K562 (cell line): ENCODE measurements around the gene CELF4. TPM values are rescaled to one million over a fixed set of nuclear protein-coding genes. Genes with fewer than 3 reads are reported as not detected.

Source experiments
- ATAC-seq: fragments of 200-7000 bp; cut with Tn5 transposase; 3 replicates; pipeline ENCODE4 v1.9.1; 2020; ENCODE audit warnings: moderate library complexity
- BruUV-seq: library from RNA; stranded (reverse); fragments of 400-500 nt; replicated peaks from 2 replicates; lab custom pipeline; 2021; lab: Mats Ljungman, UMichigan
- CTCF ChIA-PET: fragments of 300-600 bp; formaldehyde crosslinking; extraction: SDS; loops from one replicate; lab custom pipeline; 2021; ENCODE audit warnings: low intra/inter-chr PET ratio; lab: Yijun Ruan, JAX
- POLR2A ChIA-PET: fragments of 300-600, 350-650 bp; sonication (Branson Sonifier 250); formaldehyde crosslinking; extraction: SDS; loops from one replicate; lab custom pipeline; 2021; ENCODE audit warnings: antibody characterized with exemption, inconsistent platforms; lab: Yijun Ruan, JAX
- DNase-seq, 4 experiments: peaks; one replicate each; pipeline versions ENCODE4 v3.0.0 to v3.0.0-alpha.2; 2011 to 2018; ENCODE audit warnings: low spot score in 3 of 4, mixed read lengths in 3 of 4; ENCODE audit errors: extremely low read depth in 1 of 4
- FAIRE-seq: peaks from 2 replicates; lab custom pipeline; 2011; peaks lifted over from hg19 to GRCh38; lab: Jason Lieb, UNC
- H2AFZ ChIP-seq: 2 replicates; pipeline ENCODE4 v1.6.0; 2011; ENCODE audit warnings: low read depth, low read length, control low read depth, inconsistent platforms
- H3K27ac ChIP-seq: fragments of 200-600 bp; 3 replicates; pipeline ENCODE4 v1.8.0; 2011; ENCODE audit warnings: low read depth, mild to moderate bottlenecking, control low read depth, inconsistent platforms, low read length, moderate library complexity, mixed read lengths; ENCODE audit errors: extremely low read depth
- H3K27me3 ChIP-seq, 2 experiments: fragments of 300-600 bp in 1 of 2; 2 replicates in 1 of 2; 3 replicates in 1 of 2; pipeline versions ENCODE4 v1.6.0 to v1.8.0; 2011; ENCODE audit warnings: inconsistent platforms in 2 of 2, low read length in 2 of 2, mild to moderate bottlenecking in 1 of 2, mixed read lengths in 1 of 2, moderate library complexity in 1 of 2; ENCODE audit not compliant: control insufficient read depth in 2 of 2, insufficient read depth in 2 of 2
- H3K36me3 ChIP-seq: fragments of 300-600 bp; 3 replicates; pipeline ENCODE4 v1.8.0; 2011; ENCODE audit warnings: mild to moderate bottlenecking, low read length, inconsistent platforms; ENCODE audit not compliant: control insufficient read depth, insufficient read depth
- H3K4me1 ChIP-seq, 2 experiments: fragments of 200-600 bp in 1 of 2; replicated peaks in 1 of 2; 2 replicates in 1 of 2; 3 replicates in 1 of 2; pipeline versions ENCODE4 v1.5.1 to v1.8.0; 2011; ENCODE audit warnings: inconsistent platforms in 2 of 2, low read length in 2 of 2, mild to moderate bottlenecking in 1 of 2, mixed read lengths in 1 of 2, moderate library complexity in 1 of 2; ENCODE audit not compliant: control insufficient read depth in 2 of 2, insufficient read depth in 2 of 2
- H3K4me2 ChIP-seq: 2 replicates; pipeline ENCODE4 v1.6.1; 2011; ENCODE audit warnings: low read length, control low read depth, inconsistent platforms, mixed read lengths; ENCODE audit not compliant: insufficient read depth
- H3K4me3 ChIP-seq: fragments of 200-600 bp; sonication (generic), shearing (Covaris generic); 2 replicates; pipeline ENCODE4 v1.5.1; 2016; ENCODE audit warnings: control low read depth, inconsistent platforms
- H3K79me2 ChIP-seq: fragments of 200-600 bp; 3 replicates; pipeline ENCODE4 v1.8.0; 2011; ENCODE audit warnings: low read length, inconsistent platforms; ENCODE audit not compliant: control insufficient read depth, insufficient read depth
- H3K9ac ChIP-seq, 2 experiments: 2 replicates each; pipeline versions ENCODE4 v1.6.0 to v1.6.1; 2011; ENCODE audit warnings: low read depth in 2 of 2, low read length in 2 of 2, control low read depth in 1 of 2, inconsistent platforms in 1 of 2, mild to moderate bottlenecking in 1 of 2, mixed read lengths in 1 of 2; ENCODE audit not compliant: insufficient read depth in 1 of 2
- H3K9me1 ChIP-seq: one replicate; pipeline ENCODE4 v1.6.0; 2011; ENCODE audit warnings: inconsistent platforms, mild to moderate bottlenecking, low read length, moderate library complexity; ENCODE audit not compliant: control insufficient read depth, insufficient read depth
- H3K9me3 ChIP-seq: replicated peaks from 2 replicates; pipeline ENCODE4 v1.5.1; 2011; ENCODE audit warnings: low read depth, low read length, inconsistent platforms; ENCODE audit not compliant: control insufficient read depth, insufficient read depth
- H4K20me1 ChIP-seq: replicated peaks from 2 replicates; pipeline ENCODE4 v1.6.1; 2011; ENCODE audit warnings: low read length, inconsistent platforms, mixed read lengths; ENCODE audit not compliant: control insufficient read depth, insufficient read depth
- ATF6 ChIP-seq: sonication (generic); formaldehyde crosslinking; IDR thresholded peaks from 2 replicates; pipeline ENCODE4 v1.4.0; 2020; ENCODE audit warnings: mild to moderate bottlenecking, missing genetic modification reagents
- CTCF ChIP-seq, 3 experiments: IDR thresholded peaks in 2 of 3; conservative IDR thresholded peaks in 1 of 3; 2 replicates each; pipeline ENCODE4 v1.5.1; 2011 to 2012; ENCODE audit warnings: low read length in 3 of 3, mild to moderate bottlenecking in 3 of 3, control low read depth in 2 of 3, improper control_type of control experiment in 1 of 3, inconsistent platforms in 1 of 3, low read depth in 1 of 3, mixed read lengths in 1 of 3, moderate library complexity in 1 of 3; ENCODE audit not compliant: insufficient read depth in 2 of 3
- E2F4 ChIP-seq: sonication (generic); formaldehyde crosslinking; IDR thresholded peaks from 2 replicates; pipeline ENCODE4 v1.8.0; 2022; ENCODE audit warnings: mild to moderate bottlenecking, low read depth, missing genetic modification reagents
- ETV1 ChIP-seq: fragments of 450-650 bp; conservative IDR thresholded peaks from 2 replicates; pipeline ENCODE4 v1.6.1; 2016; ENCODE audit warnings: missing genetic modification characterization, control low read depth, low read depth, missing compliant biosample characterization
- KAT8 ChIP-seq: fragments of 450-650 bp; IDR thresholded peaks from 2 replicates; pipeline ENCODE4 v1.6.1; 2016; ENCODE audit warnings: low read depth, mild to moderate bottlenecking
- NR2C1 ChIP-seq, 2 experiments: fragments of 450-650 bp; IDR thresholded peaks; 2 replicates each; pipeline ENCODE4 v1.6.1; 2017; ENCODE audit warnings: mild to moderate bottlenecking in 2 of 2, antibody characterized with exemption in 1 of 2, inconsistent platforms in 1 of 2, missing compliant biosample characterization in 1 of 2, missing genetic modification characterization in 1 of 2
- PHTF2 ChIP-seq: fragments of 250-450 bp; sonication (Bioruptor Pico); IDR thresholded peaks from 2 replicates; pipeline ENCODE4 v1.5.0; 2021; ENCODE audit warnings: mild to moderate bottlenecking
- POLR2G ChIP-seq: fragments of 200-400 bp; formaldehyde crosslinking; IDR thresholded peaks from 2 replicates; pipeline ENCODE4 v1.6.1; 2017; ENCODE audit warnings: low read depth, mild to moderate bottlenecking, antibody characterized with exemption, low read length, moderate library complexity
- RAD21 ChIP-seq, 2 experiments: fragments of 250-450 bp in 1 of 2; fragments of 450-650 bp in 1 of 2; sonication (Bioruptor Pico) in 1 of 2; formaldehyde crosslinking in 1 of 2; IDR thresholded peaks in 1 of 2; conservative IDR thresholded peaks in 1 of 2; 2 replicates each; pipeline versions ENCODE4 v1.4.0 to v1.8.0; 2020 to 2022; ENCODE audit warnings: mild to moderate bottlenecking in 2 of 2, moderate library complexity in 1 of 2
- WGBS: fragments of 100-300 bp; shearing (Covaris generic); methylation state at CpG from one replicate; pipeline ENCODE4 v1.1.6; 2016; ENCODE audit warnings: low coverage, mixed read lengths; ENCODE audit not compliant: insufficient coverage; ENCODE audit errors: missing lambda C conversion rate; 5-methylcytosine and 5-hydroxymethylcytosine counted together
- in situ Hi-C: fragments of 300-500 bp; cut with MboI; formaldehyde crosslinking; loops from 4 replicates; pipeline ENCODE4 v1.15.0; 2018; ENCODE audit warnings: inconsistent platforms, mixed read lengths
- intact Hi-C: fragments of 100-400 bp; cut with micrococcal nuclease; formaldehyde crosslinking; loops from 2 replicates; pipeline ENCODE4 v1.14.2; 2022
- polyA plus RNA-seq, 8 experiments: library from polyadenylated mRNA; depleted of rRNA in 4 of 8; stranded (reverse) in 5 of 8; unstranded in 3 of 8; fragments of >200 nt; fragmentation: Nextera tagmentation in 2 of 8; fragmentation: Illumina TruSeq in 1 of 8; extraction: Ambion mirVana in 2 of 8; extraction: Trizol in 1 of 8; gene quantifications; 2 replicates each; pipeline versions ENCODE4 v1.2.1 to v1.2.3, GENCODE V29; 2011 to 2014; ENCODE audit warnings: inconsistent platforms in 1 of 8, missing spikeins in 1 of 8
- total RNA-seq, 7 experiments: library from RNA; depleted of rRNA in 6 of 7; stranded (reverse); fragments of >200 nt in 6 of 7; fragmentation: Illumina TruSeq in 2 of 7; extraction: Trizol in 2 of 7; gene quantifications; 2 replicates each; pipeline versions ENCODE4 v1.2.1 to v1.2.3, GENCODE V29; 2011 to 2021; ENCODE audit warnings: low replicate concordance in 1 of 7

Gene CELF4
- total and polyA plus RNA-seq, 9 of the 15 experiments (the other 6 are each of a cell fraction or from before 2014, with no cell fraction given) = 0.04 to 0.24 (median 0.07) TPM; not detected in 3

GRCh38 chr18:37297106-37297505 is 268.5 kb downstream of the CELF4 start:
- no peaks in the 10 kb centered on the region for H3K79me2 ChIP-seq
- TF ChIP-seq PHTF2 (CRISPR knock-in tag) = no peak
- 24% methylated on average over 6 of the region's 6 CpGs for WGBS
- FAIRE-seq (no peak), ATAC-seq (no peak), DNase-seq (no peak)
- peaks cover 16 to 19% of the 10 kb centered on the region in 2 experiments for H3K4me1 ChIP-seq
- BruUV-seq = no TSS peak
- no peaks in the 10 kb centered on the region; a peak in 1 of 5 replicates for H3K27me3 ChIP-seq
- in situ Hi-C loops = no loop called here
- H3K9me3 ChIP-seq = no peaks in the 10 kb centered on the region
- 0 out of 2 replicates have a peak, but pooled peaks cover 6% of the 10 kb centered on the region for H4K20me1 ChIP-seq
- no peak overlapping the region for H2AFZ ChIP-seq
- ChIA-PET CTCF (no interaction called here), POLR2A (no interaction called here)
- no peak overlapping the region for H3K4me2 ChIP-seq
- intact Hi-C loops = loop anchor here (10.0 kb wide), 1 partner anchor 352 kb away; no protein-coding TSS in a partner anchor
- H3K36me3 ChIP-seq = no peaks in the 10 kb centered on the region
- no peak overlapping the region for H3K27ac ChIP-seq
- H3K4me3 ChIP-seq = no peak overlapping the region
- H3K9ac ChIP-seq = no peak overlapping the region
- H3K9me1 ChIP-seq = no peaks in the 10 kb centered on the region

- no peaks in the 10 kb centered on the region for H3K36me3 ChIP-seq
- H3K4me3 ChIP-seq = no peak overlapping the region
- H3K9me1 ChIP-seq = no peaks in the 10 kb centered on the region
- H3K27me3 ChIP-seq = no peaks in the 10 kb centered on the region
- no peak overlapping the region for H3K9ac ChIP-seq
- no peaks in the 10 kb centered on the region for H3K79me2 ChIP-seq
- peaks cover 13 to 14% of the 10 kb centered on the region in 2 experiments for H3K4me1 ChIP-seq
- intact Hi-C loops (loop anchor here (10.0 kb wide), 1 partner anchor 350 kb away; no protein-coding TSS in a partner anchor), in situ Hi-C loops (no loop called here)
- BruUV-seq = no TSS peak
- H4K20me1 ChIP-seq = 0 out of 2 replicates have a peak, but pooled peaks cover 6% of the 10 kb centered on the region
- no peak for FAIRE-seq
- H3K4me2 ChIP-seq = no peak overlapping the region
- H2AFZ ChIP-seq = no peak overlapping the region
- WGBS = 1% methylated on average over 4 of the region's 4 CpGs
- POLR2A ChIA-PET = no interaction called here
- CTCF ChIA-PET = no interaction called here
- peak; percentile 57 to 77 (median 71) for DNase-seq
- peak; percentile 83 for ATAC-seq
- H3K27ac ChIP-seq = no peak overlapping the region
- H3K9me3 ChIP-seq = no peaks in the 10 kb centered on the region
- peak; percentile 68 to 79 (median 78) for TF ChIP-seq CTCF (IDR thresholded peaks at IDR 0.05 in 2 of 3, conservative IDR thresholded peaks at IDR 0.05 in 1 of 3; ENCODE audit: insufficient read depth in 2 of 3, low read depth in 1 of 3, low read length in 3 of 3)
- TF ChIP-seq RAD21 (CRISPR knock-in tag; conservative IDR thresholded peaks at IDR 0.05 in 1 of 2, IDR thresholded peaks at IDR 0.05 in 1 of 2) = peak; percentile 17 to 53; a peak in 3 of 4 replicates
- TF ChIP-seq POLR2G = no peak
- no peak for TF ChIP-seq NR2C1 (IDR thresholded peaks at IDR 0.05)
- no peak for TF ChIP-seq NR2C1 (tag; IDR thresholded peaks at IDR 0.05)
- TF ChIP-seq ETV1 (tag) = no peak
- TF ChIP-seq E2F4 = no peak
- no peak for TF ChIP-seq KAT8
- TF ChIP-seq ATF6 (CRISPR knock-in tag) = no peak
These were observed 270.6 kb downstream of the CELF4 start for GRCh38 chr18:37294951-37295350.
